HUES6 (cell line): ENCODE results near the gene PQBP1.

Experiments used
- H3K27ac ChIP-seq: 2 replicates; pipeline ENCODE4 v1.7.0; 2013; ENCODE audit warnings: low read depth, mild to moderate bottlenecking, low read length, inconsistent platforms
- H3K27me3 ChIP-seq: 2 replicates; pipeline ENCODE4 v1.6.1; 2013; ENCODE audit warnings: low read length; ENCODE audit not compliant: control insufficient read depth, insufficient read depth
- H3K36me3 ChIP-seq: 2 replicates; pipeline ENCODE4 v1.6.1; 2013; ENCODE audit warnings: low read length; ENCODE audit not compliant: control insufficient read depth, insufficient read depth
- H3K4me1 ChIP-seq: 2 replicates; pipeline ENCODE4 v1.6.1; 2013; ENCODE audit warnings: low read length; ENCODE audit not compliant: control insufficient read depth, insufficient read depth
- H3K4me3 ChIP-seq: 2 replicates; pipeline ENCODE4 v1.5.1; 2013; ENCODE audit warnings: low read depth, low read length
- H3K9ac ChIP-seq: one replicate; pipeline ENCODE4 v1.6.1; 2013; ENCODE audit warnings: mild to moderate bottlenecking, low read length
- H3K9me3 ChIP-seq: 2 replicates; pipeline ENCODE4 v1.6.1; 2013; ENCODE audit warnings: low read depth, low read length; ENCODE audit not compliant: control insufficient read depth, insufficient read depth

Gene PQBP1

DNA sequence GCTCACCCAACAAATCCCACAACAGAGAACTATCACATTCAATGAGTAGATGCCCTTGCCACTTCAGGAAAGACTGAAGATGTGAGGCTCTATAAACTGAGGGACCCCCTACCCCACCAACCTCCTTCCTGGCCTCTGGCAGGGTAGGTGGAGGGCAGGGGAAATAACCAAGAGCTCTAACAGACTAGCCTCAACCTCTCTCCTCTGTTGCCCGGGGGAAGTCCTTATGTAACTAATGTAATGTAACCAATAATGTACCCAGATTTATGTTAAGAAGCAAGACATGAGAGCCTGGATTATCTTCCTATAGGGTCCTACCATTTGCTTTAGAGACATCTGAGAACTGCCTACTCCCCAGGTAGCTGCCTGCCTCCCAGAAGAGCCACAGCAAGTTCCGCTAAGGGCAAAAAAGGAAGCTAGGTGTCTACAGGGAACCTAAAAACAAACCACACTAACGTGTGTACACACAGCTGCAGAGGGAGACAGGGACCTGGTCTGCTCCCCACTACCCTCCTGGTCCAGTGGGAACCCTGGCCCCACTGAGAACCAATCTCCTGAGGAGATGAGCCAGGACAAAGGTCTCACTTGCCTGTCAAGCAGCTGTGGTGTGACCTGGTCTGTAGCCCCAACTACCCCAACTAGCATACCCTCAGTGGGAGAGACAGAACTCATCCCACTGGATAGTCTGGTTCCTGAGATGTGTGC, 41.9 kb downstream of the PQBP1 start:
- Histone ChIP-seq H3K4me3 (no peak overlapping the region), H3K36me3 (peaks cover 59% of the 10 kb centered on the region), H3K4me1 (peaks cover 32% of the 10 kb centered on the region), H3K9me3 (no peaks in the 10 kb centered on the region; the same call in 1 of the 2 replicates), H3K27ac (no peak overlapping the region), H3K9ac (no peak overlapping the region), H3K27me3 (no peaks in the 10 kb centered on the region)

DNA sequence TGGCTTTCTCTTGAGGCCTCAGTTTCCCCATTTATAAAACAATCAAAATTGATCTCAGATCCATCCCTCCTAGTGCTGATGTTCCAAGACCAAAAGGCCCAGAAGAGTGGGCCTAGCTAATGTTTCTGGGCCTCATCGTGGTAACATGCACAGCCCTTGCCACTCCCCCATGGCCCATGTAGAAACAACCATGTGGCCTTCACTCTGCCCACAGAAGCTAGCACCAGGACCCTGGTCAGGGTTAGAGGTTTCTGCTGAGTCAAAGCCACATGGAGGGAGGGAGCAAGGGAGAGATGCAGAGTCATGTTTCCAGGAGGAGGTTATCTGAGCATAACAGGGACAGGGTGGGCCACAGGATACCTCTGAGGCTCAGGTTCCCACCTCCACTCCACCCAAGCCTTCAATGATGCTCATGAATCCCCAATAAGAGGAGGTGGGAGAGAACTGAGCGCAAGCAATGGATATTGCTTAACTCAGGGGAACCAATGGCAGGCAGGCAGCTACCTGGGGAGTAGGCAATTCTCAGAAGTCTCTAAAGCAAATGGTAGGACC, 42.8 kb downstream of the PQBP1 start:
- Histone ChIP-seq H3K9me3 (no peaks in the 10 kb centered on the region; the same call in 1 of the 2 replicates), H3K27ac (no peak overlapping the region), H3K4me3 (no peak overlapping the region), H3K9ac (no peak overlapping the region), H3K27me3 (no peaks in the 10 kb centered on the region), H3K36me3 (peaks cover 51% of the 10 kb centered on the region), H3K4me1 (peaks cover 32% of the 10 kb centered on the region)

DNA sequence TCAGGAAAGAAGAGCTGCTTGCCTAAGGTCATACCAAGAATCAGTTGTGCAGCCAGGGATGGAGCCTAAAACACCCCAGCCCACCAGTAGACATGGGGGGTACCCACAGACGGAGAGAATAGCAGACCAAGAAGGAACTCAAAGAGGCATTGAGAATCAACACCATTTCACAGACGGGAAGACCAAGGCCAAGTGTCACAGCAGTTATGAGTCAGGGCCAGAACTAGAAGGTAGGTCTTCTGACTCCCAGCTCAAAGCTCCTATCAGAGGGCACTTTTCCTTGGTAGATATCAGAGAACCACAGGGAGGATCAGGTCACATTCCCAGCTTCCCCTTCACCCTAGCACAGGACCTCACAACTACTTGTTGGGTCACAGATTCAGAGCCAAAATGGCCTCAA, 45.2 kb downstream of the PQBP1 start:
- Histone ChIP-seq H3K9me3 (peaks cover 5% of the 10 kb centered on the region; the same call in 1 of the 2 replicates), H3K9ac (no peak overlapping the region), H3K27ac (no peak overlapping the region), H3K27me3 (no peaks in the 10 kb centered on the region), H3K4me1 (peaks cover 13% of the 10 kb centered on the region; the same call in 1 of the 2 replicates), H3K36me3 (peaks cover 44% of the 10 kb centered on the region), H3K4me3 (no peak overlapping the region)

DNA sequence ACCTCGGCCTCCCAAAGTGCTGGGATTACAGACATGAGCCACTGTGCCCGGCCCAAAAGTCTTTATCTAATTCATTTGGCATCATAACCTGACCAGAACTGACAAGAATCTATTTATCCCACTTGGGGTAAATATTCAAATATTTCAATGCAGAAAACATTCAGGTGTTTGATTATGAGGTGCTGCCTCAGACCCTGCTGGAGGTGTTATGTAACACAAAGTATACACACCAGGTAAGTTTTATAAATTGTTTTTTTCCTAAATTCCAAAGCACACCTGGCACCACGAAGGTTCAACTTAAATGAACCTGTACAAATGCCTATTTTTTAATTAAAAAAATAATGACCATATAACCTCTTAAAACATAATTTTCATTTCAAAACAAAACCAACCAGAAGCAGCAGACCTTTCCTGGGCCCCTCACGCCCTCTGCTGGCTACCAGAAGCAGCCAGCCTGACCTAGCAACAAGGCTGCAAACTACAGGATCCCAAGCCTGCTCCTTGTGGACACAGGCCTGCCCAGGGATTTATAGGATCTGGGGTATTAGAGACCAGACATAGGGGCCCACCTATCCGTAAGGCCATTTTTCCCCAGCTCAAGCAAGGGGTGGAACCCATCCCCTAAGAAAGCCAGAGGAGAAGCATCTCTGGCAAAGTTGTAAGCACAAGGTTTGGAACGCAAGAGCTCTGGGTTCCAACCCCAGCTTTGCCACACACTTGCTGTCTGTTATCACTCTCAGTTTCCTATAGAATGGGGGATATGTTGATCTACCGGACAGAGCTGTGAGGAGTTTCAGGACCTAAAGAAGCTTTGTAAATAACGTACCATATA, 48.0 kb downstream of the PQBP1 start:
- no peaks in the 10 kb centered on the region for H3K27me3 ChIP-seq
- no peak overlapping the region for H3K27ac ChIP-seq
- H3K4me1 ChIP-seq: peaks cover 9% of the 10 kb centered on the region; the same call in 1 of the 2 replicates
- no peak overlapping the region for H3K9ac ChIP-seq
- H3K4me3 ChIP-seq: no peak overlapping the region
- H3K9me3 ChIP-seq: peaks cover 10% of the 10 kb centered on the region; the same call in 1 of the 2 replicates
- H3K36me3 ChIP-seq: peaks cover 27% of the 10 kb centered on the region

DNA sequence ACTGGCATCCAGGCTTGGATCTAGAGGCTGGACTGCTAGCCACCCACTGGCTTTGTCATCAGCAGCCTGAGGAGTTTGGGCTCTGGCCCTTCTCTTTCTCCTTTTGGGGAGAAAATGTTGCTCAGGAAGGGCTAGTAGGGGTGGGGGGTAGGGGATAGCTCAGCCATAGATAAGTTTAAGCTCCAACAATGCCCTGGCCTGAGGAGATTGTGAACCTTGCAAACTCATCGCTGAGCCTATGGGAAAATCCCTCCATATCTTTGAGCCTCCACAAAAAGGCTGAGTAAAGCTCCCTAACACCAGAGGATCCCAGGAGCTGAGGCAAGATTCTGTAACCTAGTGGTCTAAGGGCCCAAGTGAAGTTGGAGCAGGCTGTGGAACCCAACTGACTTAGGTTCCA, 50.9 kb downstream of the PQBP1 start:
- Histone ChIP-seq H3K4me3 (no peak overlapping the region), H3K9ac (no peak overlapping the region), H3K9me3 (peaks cover 10% of the 10 kb centered on the region; the same call in 1 of the 2 replicates), H3K27me3 (no peaks in the 10 kb centered on the region), H3K36me3 (peaks cover 24% of the 10 kb centered on the region), H3K27ac (no peak overlapping the region), H3K4me1 (no peaks in the 10 kb centered on the region)
